Measurements from ENCODE around the gene TDRD3.
A peak's percentile ranks its signal among the peaks of the same experiment; 100 is the strongest.
"Not testable (repeated sequence)": the region's sequence is repeated elsewhere in the genome, so short reads cannot be mapped to it uniquely, and the experiment has no call there.

TDRD3 gene

GRCh38 chr13:60398379-60398891 lies 1.4 kb downstream of the TDRD3 start:
- TF ChIP-seq, protein P1, sequence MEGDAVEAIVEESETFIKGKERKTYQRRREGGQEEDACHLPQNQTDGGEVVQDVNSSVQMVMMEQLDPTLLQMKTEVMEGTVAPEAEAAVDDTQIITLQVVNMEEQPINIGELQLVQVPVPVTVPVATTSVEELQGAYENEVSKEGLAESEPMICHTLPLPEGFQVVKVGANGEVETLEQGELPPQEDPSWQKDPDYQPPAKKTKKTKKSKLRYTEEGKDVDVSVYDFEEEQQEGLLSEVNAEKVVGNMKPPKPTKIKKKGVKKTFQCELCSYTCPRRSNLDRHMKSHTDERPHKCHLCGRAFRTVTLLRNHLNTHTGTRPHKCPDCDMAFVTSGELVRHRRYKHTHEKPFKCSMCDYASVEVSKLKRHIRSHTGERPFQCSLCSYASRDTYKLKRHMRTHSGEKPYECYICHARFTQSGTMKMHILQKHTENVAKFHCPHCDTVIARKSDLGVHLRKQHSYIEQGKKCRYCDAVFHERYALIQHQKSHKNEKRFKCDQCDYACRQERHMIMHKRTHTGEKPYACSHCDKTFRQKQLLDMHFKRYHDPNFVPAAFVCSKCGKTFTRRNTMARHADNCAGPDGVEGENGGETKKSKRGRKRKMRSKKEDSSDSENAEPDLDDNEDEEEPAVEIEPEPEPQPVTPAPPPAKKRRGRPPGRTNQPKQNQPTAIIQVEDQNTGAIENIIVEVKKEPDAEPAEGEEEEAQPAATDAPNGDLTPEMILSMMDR (IDR thresholded peaks at IDR 0.05; ENCODE audit: control insufficient read depth, insufficient read depth, low read depth, low read length, missing control alignments): no peak
- DNase-seq (ENCODE audit: low read depth): no peak

DNA sequence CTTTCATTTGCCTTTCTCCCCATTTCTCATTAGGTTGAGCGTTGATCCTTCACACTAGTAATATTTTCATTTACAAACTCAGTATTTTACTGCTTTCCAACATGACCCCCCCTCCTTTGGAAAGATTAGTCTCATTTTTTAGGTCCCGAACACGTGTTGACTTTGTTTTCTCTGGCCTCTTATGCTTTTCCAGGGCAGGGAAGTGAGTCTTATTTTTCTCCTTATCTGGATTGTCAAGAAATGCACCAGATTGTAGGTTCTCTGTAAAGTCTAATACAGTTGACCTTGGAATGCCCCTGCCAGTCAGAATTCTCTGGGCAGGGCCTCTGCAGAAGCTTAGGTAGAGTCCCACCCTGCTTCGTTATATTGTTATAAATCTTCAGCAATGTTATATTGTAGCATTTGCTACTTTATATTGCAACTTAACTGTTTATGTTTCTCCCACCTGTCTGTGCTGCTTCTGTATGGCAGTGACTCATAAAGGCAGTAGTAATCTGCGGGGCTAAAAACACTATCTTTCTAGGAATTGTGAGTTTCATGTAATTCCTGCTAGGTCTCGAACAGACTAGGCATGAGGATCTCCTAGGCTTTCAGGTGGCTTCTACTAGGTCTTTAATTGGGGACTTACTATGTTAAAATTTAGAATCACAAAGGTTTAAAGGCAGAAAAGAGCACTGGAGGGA lies 2.0 kb downstream of the TDRD3 start:
- H3K4me3 ChIP-seq (ENCODE audit: control insufficient read depth, low read depth, low read length): no peak overlapping the region
- TF ChIP-seq, protein P1 (IDR thresholded peaks at IDR 0.05; ENCODE audit: control insufficient read depth, insufficient read depth, low read depth, low read length, missing control alignments): no peak
- no peak for DNase-seq (ENCODE audit: low read depth)

More at GRCh38 chr13:60398379-60398891, 1.4 kb downstream of the TDRD3 start:
- H3K4me3 ChIP-seq (ENCODE audit: control insufficient read depth, low read depth, low read length): peak overlapping the region; percentile 79

DNA sequence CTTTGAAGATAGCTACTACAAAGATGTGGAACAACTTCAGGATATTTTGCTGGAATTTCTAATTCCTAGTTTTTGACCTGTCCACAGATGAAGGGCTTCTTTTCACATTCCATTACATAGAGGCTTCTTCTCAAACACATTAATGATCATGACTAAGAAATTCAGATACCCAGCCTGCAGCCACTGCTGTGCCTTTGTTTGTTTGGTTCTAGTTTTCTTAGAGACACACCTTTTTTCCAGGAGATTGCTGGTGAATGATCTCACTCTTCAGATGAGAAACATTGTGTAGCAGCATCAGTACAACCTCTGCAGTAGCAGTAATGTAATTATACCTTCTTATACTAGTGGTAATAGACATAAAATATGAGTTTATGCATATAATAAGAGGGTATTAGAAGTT lies 5.0 kb downstream of the TDRD3 start:
- H3K4me3 ChIP-seq (ENCODE audit: control insufficient read depth, low read depth, low read length): no peak overlapping the region
- no peak for DNase-seq (ENCODE audit: low read depth)
- TF ChIP-seq, protein P1 (IDR thresholded peaks at IDR 0.05; ENCODE audit: control insufficient read depth, insufficient read depth, low read depth, low read length, missing control alignments): no peak

DNA sequence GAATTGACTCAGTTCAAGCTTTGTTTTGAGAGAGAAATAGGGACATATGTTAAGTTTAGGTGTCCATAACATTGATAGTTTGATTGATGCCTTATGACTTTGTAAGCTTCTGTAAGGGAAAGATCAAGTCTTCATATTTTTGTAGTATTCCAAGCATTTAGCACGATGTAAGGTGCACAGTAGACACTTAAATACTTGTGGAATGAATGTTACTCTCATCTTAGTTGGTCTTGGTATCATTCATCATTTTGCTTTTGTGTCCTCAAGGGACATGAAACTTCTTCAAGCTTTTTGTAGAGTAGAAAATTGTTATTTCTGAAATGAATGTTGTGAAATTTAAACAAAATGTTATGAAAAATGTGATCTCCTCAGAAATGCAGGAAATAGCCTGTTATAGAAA lies 10.1 kb downstream of the TDRD3 start:
- no peak for DNase-seq (ENCODE audit: low read depth)
- no peak overlapping the region for H3K4me3 ChIP-seq (ENCODE audit: control insufficient read depth, low read depth, low read length)
- TF ChIP-seq, protein P1 (IDR thresholded peaks at IDR 0.05; ENCODE audit: control insufficient read depth, insufficient read depth, low read depth, low read length, missing control alignments): no peak

DNA sequence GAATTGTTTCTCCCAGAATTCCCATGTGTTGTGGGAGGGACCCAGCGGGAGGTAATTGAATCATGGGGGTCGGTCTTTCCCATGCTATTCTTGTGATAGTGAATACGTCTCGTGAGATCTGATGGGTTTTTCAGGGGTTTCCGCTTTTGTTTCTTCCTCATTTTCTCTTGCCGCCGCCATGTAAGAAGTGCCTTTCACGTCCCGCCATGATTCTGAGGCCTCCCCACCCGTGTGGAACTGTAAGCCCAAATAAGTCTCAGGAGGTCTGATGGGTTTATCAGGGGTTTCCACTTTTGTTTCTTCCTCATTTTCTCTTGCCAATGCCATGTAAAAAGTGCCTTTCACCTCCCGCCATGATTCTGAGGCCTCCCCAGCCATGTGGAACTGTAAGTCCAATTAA lies 10.8 kb downstream of the TDRD3 start:
- DNase-seq (ENCODE audit: low read depth): not testable (repeated sequence)

DNA sequence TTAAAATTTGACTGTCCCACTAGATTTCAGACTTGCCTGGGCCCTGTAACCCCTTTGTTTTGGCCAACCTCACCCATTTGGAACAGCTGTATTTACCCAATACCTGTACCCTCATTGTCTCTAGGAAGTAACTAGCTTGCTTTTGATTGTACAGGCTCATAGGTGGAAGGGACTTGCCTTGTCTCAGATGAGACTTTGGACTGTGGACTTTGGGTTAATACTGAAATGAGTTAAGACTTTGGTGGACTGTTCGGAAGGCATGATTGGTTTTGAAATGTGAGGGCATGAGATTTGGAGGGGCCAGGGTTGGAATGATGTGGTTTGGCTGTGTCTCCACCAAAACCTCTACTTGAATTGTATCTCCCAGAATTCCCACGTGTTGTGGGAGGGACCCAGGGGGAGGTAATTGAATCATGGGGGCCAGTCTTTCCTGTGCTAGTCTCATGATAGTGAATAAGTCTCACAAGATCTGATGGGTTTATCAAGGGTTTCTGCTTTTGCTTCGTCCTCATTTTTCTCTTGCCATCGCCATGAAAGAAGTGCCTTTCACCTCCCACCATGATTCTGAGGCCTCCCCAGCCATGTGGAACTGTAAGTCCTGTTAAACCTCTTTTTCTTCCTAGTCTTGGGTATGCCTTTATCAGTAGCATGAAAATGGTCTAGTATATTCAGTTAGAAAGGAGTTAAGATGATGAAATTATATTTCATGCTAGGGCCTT lies 12.7 kb downstream of the TDRD3 start:
- not testable (repeated sequence) for H3K4me3 ChIP-seq (ENCODE audit: control insufficient read depth, low read depth, low read length); DNase-seq (ENCODE audit: low read depth)

More for the DNA sequence above, 10.8 kb downstream of the TDRD3 start:
- H3K4me3 ChIP-seq (ENCODE audit: control insufficient read depth, low read depth, low read length): not testable (repeated sequence)

DNA sequence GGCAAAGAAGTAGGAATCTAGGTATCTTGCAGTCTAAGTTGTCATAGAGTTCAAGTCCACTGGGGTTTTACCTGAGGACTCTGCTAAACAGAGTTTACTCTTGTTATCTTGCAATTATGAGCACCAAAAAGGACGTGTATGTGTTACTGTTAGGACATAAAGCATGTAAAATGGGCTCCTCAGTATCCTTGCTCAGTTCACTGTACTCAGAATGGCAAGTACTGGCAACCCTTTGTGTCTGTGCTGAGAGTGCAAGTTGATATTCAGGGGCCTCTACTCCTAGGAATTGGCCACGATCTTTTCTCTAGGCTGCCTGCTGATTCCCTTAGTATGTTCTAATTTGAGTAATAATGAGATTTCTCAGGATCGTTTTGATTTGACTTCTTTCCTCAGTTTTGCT lies 13.3 kb downstream of the TDRD3 start:
- TF ChIP-seq, protein P1 (IDR thresholded peaks at IDR 0.05; ENCODE audit: control insufficient read depth, insufficient read depth, low read depth, low read length, missing control alignments): no peak
- DNase-seq (ENCODE audit: low read depth): no peak
- no peak overlapping the region for H3K4me3 ChIP-seq (ENCODE audit: control insufficient read depth, low read depth, low read length)

Data from AG09309 (cell line).